Activated gamma-delta T cell treated with Interleukin-2 at 50 U/mL for 16 hours (primary cell): ENCODE measurements around the gene FGF22.
A peak's percentile ranks its signal among the peaks of the same experiment; 100 is the strongest.
"Not testable (repeated sequence)": the region's sequence is repeated elsewhere in the genome, so short reads cannot be mapped to it uniquely, and the experiment has no call there.

Experiments used
- DNase-seq: peaks from one replicate; pipeline ENCODE4 v3.0.0-alpha.2; 2020

FGF22 gene

GRCh38 chr19:607301-608154 is 32.2 kb upstream of the FGF22 start:
- DNase-seq, result no peak

- DNase-seq, result no peak
These were observed 31.3 kb upstream of the FGF22 start for GRCh38 chr19:608155-609003.

GRCh38 chr19:609004-609346 is 30.7 kb upstream of the FGF22 start:
- DNase-seq, result no peak

- peak; percentile 49 for DNase-seq
These were observed 29.4 kb upstream of the FGF22 start for GRCh38 chr19:610071-610800.

GRCh38 chr19:610801-611480 is 28.7 kb upstream of the FGF22 start:
- DNase-seq, result peak; percentile 62

- peak; percentile 44 for DNase-seq
These were observed 28.2 kb upstream of the FGF22 start for GRCh38 chr19:611481-611868.

GRCh38 chr19:612941-613340 is 26.7 kb upstream of the FGF22 start:
- no peak for DNase-seq

- no peak for DNase-seq
These were observed 25.7 kb upstream of the FGF22 start for GRCh38 chr19:613732-614567.

GRCh38 chr19:615619-616018 is 24.1 kb upstream of the FGF22 start:
- no peak for DNase-seq

- DNase-seq, result no peak
These were observed 23.5 kb upstream of the FGF22 start for GRCh38 chr19:616062-616700.

- DNase-seq, result no peak
These were observed 22.7 kb upstream of the FGF22 start for GRCh38 chr19:616747-617526.

GRCh38 chr19:617551-618246 is 22.0 kb upstream of the FGF22 start:
- no peak for DNase-seq

- DNase-seq, result no peak
These were observed 21.4 kb upstream of the FGF22 start for GRCh38 chr19:618247-618619.

GRCh38 chr19:618674-619285 is 20.9 kb upstream of the FGF22 start:
- DNase-seq, result no peak

- DNase-seq, result no peak
These were observed 20.2 kb upstream of the FGF22 start for GRCh38 chr19:619286-620002.

GRCh38 chr19:620166-620862 is 19.4 kb upstream of the FGF22 start:
- DNase-seq, result no peak

GRCh38 chr19:621191-621590 is 18.5 kb upstream of the FGF22 start:
- DNase-seq, result not testable (repeated sequence)

GRCh38 chr19:621819-622218 is 17.9 kb upstream of the FGF22 start:
- no peak for DNase-seq
